Measurements from ENCODE around the gene CCDC50.

The CCDC50 gene

DNA sequence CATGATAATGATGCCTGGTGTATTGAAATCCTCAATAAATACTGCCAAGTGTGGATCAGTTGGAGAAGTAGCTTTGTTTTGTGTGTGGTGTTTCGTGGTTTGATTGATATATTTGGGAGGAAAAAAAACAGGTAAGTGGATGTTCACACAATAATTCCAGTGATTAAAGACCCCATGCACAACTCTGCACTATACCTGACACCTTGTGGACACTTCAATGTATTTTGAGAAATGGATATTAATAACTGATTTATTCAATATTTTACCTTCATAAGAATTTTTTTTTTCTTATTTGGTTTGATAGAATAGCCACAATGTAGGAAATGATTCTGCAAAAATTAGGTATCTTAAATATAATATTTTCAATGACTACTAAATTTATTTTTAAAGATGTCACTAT, 69.4 kb downstream of the CCDC50 start:
- TF ChIP-seq, protein P1, sequence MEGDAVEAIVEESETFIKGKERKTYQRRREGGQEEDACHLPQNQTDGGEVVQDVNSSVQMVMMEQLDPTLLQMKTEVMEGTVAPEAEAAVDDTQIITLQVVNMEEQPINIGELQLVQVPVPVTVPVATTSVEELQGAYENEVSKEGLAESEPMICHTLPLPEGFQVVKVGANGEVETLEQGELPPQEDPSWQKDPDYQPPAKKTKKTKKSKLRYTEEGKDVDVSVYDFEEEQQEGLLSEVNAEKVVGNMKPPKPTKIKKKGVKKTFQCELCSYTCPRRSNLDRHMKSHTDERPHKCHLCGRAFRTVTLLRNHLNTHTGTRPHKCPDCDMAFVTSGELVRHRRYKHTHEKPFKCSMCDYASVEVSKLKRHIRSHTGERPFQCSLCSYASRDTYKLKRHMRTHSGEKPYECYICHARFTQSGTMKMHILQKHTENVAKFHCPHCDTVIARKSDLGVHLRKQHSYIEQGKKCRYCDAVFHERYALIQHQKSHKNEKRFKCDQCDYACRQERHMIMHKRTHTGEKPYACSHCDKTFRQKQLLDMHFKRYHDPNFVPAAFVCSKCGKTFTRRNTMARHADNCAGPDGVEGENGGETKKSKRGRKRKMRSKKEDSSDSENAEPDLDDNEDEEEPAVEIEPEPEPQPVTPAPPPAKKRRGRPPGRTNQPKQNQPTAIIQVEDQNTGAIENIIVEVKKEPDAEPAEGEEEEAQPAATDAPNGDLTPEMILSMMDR (conservative IDR thresholded peaks at IDR 0.05; ENCODE audit: low read length): no peak
- TF ChIP-seq EZH2phosphoT487 (IDR thresholded peaks at IDR 0.05; ENCODE audit: borderline replicate concordance): no peak

DNA sequence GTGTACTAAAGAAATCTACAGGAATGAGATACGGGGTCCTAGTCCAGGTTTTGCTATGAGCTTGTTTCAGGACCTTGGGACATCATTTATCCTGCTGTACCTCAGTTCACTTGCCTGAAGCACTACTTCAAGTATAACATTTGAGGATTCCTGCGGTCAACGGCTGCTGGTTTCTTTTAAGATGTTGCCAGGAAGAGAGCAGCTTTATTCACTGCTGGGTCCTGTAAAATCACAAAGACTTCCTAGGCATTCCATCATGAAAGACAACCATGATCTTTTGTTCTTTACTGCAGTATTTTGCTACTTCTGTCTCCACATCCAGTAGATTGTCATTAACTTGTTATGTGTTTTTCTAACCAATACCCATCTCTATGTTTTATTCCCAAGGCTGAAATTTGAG, 70.7 kb downstream of the CCDC50 start:
- H3K9ac ChIP-seq (ENCODE audit: low read depth, low read length, poor library complexity, severe bottlenecking): no peak overlapping the region
- TF ChIP-seq, protein P1 (conservative IDR thresholded peaks at IDR 0.05; ENCODE audit: low read length): no peak
- TF ChIP-seq EZH2phosphoT487 (IDR thresholded peaks at IDR 0.05; ENCODE audit: borderline replicate concordance): no peak
- no peaks in the 10 kb centered on the region for H3K9me3 ChIP-seq (ENCODE audit: insufficient read depth, low read depth, low read length)
- H4K20me1 ChIP-seq (ENCODE audit: insufficient read depth, low read length, poor library complexity, severe bottlenecking): no peaks in the 10 kb centered on the region
- H3K4me1 ChIP-seq (ENCODE audit: insufficient read depth, low read length, poor library complexity, severe bottlenecking): no peaks in the 10 kb centered on the region
- no peaks in the 10 kb centered on the region for H3K9me2 ChIP-seq (replicated peaks; ENCODE audit: low read depth, low read length)
- no peaks in the 10 kb centered on the region for H3K27me3 ChIP-seq (ENCODE audit: insufficient read depth, low read length, poor library complexity, severe bottlenecking)
- no peak overlapping the region for H3K4me3 ChIP-seq (ENCODE audit: low read length, poor library complexity, severe bottlenecking)
- H3K36me3 ChIP-seq (ENCODE audit: insufficient read depth, low read length): no peaks in the 10 kb centered on the region
- no peak overlapping the region for H2AFZ ChIP-seq (ENCODE audit: low read length)
- H3F3A ChIP-seq (ENCODE audit: low read depth): no peaks in the 10 kb centered on the region
- no peak overlapping the region for H3K4me2 ChIP-seq (ENCODE audit: low read depth, low read length, poor library complexity, severe bottlenecking)
- no peaks in the 10 kb centered on the region for H3K79me2 ChIP-seq (ENCODE audit: insufficient read depth, low read length)

More for the DNA sequence above, 69.4 kb downstream of the CCDC50 start:
- Histone ChIP-seq H3K9me2 (replicated peaks; ENCODE audit: low read depth, low read length) (no peaks in the 10 kb centered on the region), H3K9me3 (ENCODE audit: insufficient read depth, low read depth, low read length) (no peaks in the 10 kb centered on the region), H2AFZ (ENCODE audit: low read length) (no peak overlapping the region), H3K36me3 (ENCODE audit: insufficient read depth, low read length) (no peaks in the 10 kb centered on the region), H3F3A (ENCODE audit: low read depth) (no peaks in the 10 kb centered on the region), H3K79me2 (ENCODE audit: insufficient read depth, low read length) (no peaks in the 10 kb centered on the region), H3K4me2 (ENCODE audit: low read depth, low read length, poor library complexity, severe bottlenecking) (no peak overlapping the region), H3K9ac (ENCODE audit: low read depth, low read length, poor library complexity, severe bottlenecking) (no peak overlapping the region), H4K20me1 (ENCODE audit: insufficient read depth, low read length, poor library complexity, severe bottlenecking) (no peaks in the 10 kb centered on the region), H3K4me3 (ENCODE audit: low read length, poor library complexity, severe bottlenecking) (no peak overlapping the region), H3K27me3 (ENCODE audit: insufficient read depth, low read length, poor library complexity, severe bottlenecking) (no peaks in the 10 kb centered on the region), H3K4me1 (ENCODE audit: insufficient read depth, low read length, poor library complexity, severe bottlenecking) (no peaks in the 10 kb centered on the region)

DNA sequence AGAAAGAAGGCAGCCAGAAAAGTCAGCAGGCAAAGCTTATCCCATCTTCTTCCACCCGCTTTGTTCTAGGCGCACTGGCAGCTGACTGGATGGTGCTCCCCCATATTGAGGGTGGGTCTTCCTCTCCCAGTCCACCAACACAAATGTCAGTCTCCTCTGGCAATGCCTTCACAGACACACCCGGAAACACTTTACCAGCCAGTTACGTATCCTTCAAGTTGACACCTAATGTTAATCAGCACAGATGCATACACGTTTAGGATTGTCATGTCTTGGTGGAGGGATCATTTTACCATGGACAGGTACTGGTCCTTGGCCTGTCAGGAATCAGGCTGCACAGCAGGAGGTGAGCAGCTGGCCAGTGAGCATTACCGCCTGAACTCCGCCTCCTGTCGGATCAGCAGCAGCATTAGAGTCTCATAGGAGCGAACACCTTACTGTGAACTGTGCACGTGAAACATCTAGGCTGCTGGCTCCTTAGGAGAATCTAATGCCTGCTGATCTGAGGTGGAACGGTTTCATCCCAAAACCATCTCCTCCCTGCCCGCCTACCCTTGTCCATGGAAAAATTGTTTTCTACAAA, 72.7 kb downstream of the CCDC50 start:
- H3K4me1 ChIP-seq (ENCODE audit: insufficient read depth, low read length, poor library complexity, severe bottlenecking): no peaks in the 10 kb centered on the region
- H3K27me3 ChIP-seq (ENCODE audit: insufficient read depth, low read length, poor library complexity, severe bottlenecking): no peaks in the 10 kb centered on the region
- H3K9ac ChIP-seq (ENCODE audit: low read depth, low read length, poor library complexity, severe bottlenecking): no peak overlapping the region
- no peak for TF ChIP-seq EZH2phosphoT487 (IDR thresholded peaks at IDR 0.05; ENCODE audit: borderline replicate concordance)
- TF ChIP-seq, protein P1 (conservative IDR thresholded peaks at IDR 0.05; ENCODE audit: low read length): no peak
- H3K36me3 ChIP-seq (ENCODE audit: insufficient read depth, low read length): no peaks in the 10 kb centered on the region
- no peaks in the 10 kb centered on the region for H3K9me2 ChIP-seq (replicated peaks; ENCODE audit: low read depth, low read length)
- H4K20me1 ChIP-seq (ENCODE audit: insufficient read depth, low read length, poor library complexity, severe bottlenecking): no peaks in the 10 kb centered on the region
- no peaks in the 10 kb centered on the region for H3F3A ChIP-seq (ENCODE audit: low read depth)
- H3K4me2 ChIP-seq (ENCODE audit: low read depth, low read length, poor library complexity, severe bottlenecking): no peak overlapping the region
- H3K9me3 ChIP-seq (ENCODE audit: insufficient read depth, low read depth, low read length): no peaks in the 10 kb centered on the region
- no peaks in the 10 kb centered on the region for H3K79me2 ChIP-seq (ENCODE audit: insufficient read depth, low read length)
- no peak overlapping the region for H3K4me3 ChIP-seq (ENCODE audit: low read length, poor library complexity, severe bottlenecking)
- H2AFZ ChIP-seq (ENCODE audit: low read length): no peak overlapping the region

All from Loucy (cell line).